Fibroblast of skin of right biceps (primary cell): ENCODE results near the gene PLCB4.
"Not testable (repeated sequence)": the region's sequence is repeated elsewhere in the genome, so short reads cannot be mapped to it uniquely, and the experiment has no call there.

ENCODE experiments used
- DNase-seq: peaks from one replicate; pipeline ENCODE4 v3.0.0-alpha.2; 2013

PLCB4 gene

DNA sequence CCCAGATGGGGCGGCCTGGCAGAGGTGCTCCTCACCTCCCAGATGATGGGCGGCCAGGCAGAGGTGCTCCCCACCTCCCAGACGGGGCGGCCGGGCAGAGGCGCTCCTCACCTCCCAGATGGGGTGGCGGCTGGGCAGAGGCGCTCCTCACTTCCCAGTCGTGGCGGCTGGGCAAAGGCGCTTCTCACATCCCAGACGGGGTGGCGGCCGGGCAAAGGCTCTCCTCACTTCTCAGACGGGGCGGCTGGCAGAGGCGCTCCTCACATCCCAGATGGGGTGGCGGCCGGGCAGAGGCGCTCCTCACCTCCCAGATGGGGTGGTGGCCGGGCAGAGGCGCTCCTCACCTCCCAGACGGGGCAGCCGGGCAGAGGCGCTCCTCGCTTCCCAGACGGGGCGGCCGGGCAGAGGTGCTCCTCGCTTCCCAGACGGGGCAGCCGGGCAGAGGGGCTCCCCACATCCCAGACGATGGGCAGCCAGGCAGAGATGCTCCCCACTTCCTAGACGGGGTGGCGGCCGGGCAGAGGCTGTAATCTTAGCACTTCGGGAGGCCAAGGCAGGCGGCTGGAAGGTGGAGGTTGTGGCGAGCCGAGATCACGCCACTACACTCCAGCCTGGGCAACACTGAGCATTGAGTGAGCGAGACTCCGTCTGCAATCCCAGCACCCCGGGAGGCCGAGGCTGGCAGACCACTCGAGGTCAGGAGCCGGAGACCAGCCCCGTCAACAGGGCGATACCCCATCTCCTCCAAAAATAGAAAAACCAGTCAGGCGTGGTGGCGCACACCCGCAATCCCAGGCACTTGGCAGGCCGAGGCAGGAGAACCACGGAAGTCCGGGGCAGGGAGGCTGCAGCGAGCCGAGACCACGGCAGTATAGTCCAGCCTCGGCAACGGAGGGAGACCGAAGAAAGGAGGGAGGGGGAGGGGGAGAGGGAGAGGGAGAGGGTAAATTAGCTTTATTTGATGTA, 316.7 kb downstream of the PLCB4 start:
- DNase-seq: not testable (repeated sequence)

DNA sequence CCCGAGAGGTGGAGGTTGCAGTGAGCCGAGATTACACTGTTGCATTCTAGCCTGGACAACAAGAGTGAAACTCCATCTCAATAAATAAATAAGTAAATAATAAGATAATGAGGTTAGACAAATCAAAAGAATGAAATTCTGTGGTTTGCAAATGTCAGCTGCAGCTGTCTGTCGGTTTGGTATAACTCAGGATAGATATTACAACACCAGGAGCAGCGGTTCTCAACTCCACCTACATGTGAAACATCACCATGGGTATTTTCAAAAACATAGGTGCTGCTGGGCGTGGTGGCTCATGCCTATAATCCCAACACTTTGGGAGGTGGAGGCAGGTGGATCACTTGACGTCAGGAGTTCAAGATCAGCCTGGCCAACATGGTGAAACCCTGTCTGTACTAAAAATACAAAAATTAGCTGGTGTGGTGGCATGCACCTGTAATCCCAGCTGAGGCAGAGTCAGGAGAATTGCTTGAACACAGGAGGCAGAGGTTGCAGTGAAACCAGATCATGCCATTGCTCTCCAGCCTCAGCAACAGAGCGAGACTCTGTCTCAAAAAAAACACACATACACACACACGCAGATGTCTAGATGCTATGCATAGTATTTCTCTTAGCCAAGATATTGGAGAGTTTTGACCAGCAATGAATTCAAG, 319.4 kb downstream of the PLCB4 start:
- DNase-seq: no peak

DNA sequence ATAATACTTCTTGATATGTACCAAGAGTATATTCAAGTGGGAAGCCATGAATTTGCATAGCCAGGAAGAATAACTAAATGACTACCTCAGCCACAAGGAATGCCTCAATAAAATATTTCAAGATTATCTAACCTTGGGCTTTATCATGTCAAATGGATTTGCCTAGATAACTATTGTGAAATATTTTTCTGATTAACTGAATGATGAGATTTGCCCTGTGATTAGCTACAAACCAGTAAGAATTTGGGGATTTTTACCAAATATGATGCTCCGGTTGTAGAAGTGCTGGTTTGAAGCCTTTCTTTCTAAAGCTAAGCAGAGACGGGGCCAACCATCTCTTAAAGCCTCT, 319.9 kb downstream of the PLCB4 start:
- no peak for DNase-seq

DNA sequence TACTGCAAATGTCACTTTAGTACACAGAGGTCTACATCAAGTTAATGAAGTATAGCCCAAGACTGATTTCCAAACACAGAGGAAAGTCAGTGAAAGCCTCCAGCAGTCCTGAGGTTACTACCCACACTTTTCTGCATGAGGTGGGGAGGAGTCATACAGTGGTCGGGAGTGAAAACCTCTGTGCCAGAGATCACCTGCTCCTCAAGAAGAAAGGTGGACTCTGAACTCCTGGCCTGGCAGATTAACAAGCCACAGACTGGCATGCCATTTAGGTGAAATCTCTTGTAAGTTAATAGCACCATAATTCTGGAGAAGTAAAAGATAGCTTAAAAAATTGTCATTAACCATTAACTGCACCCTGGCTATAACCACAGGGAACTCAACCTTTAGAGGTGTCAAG, 320.5 kb downstream of the PLCB4 start:
- DNase-seq: no peak

DNA sequence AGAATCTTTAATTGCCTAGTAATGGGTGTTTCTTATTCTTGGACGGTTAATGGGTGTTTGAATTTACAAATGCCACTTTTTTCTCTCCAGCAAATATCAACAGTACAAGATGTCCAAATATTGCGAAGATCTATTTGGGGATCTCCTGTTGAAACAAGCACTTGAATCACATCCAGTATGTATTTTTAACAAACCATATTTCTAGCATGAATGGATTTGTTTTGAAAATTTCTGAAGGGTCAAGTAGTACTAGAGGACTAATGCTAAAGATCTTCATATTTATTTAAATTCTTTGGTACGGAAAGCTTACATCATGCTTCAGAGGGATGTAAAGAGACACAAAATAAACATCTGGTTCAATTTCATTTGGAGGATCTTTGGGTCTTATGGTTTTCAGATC, 321.6 kb downstream of the PLCB4 start:
- no peak for DNase-seq

DNA sequence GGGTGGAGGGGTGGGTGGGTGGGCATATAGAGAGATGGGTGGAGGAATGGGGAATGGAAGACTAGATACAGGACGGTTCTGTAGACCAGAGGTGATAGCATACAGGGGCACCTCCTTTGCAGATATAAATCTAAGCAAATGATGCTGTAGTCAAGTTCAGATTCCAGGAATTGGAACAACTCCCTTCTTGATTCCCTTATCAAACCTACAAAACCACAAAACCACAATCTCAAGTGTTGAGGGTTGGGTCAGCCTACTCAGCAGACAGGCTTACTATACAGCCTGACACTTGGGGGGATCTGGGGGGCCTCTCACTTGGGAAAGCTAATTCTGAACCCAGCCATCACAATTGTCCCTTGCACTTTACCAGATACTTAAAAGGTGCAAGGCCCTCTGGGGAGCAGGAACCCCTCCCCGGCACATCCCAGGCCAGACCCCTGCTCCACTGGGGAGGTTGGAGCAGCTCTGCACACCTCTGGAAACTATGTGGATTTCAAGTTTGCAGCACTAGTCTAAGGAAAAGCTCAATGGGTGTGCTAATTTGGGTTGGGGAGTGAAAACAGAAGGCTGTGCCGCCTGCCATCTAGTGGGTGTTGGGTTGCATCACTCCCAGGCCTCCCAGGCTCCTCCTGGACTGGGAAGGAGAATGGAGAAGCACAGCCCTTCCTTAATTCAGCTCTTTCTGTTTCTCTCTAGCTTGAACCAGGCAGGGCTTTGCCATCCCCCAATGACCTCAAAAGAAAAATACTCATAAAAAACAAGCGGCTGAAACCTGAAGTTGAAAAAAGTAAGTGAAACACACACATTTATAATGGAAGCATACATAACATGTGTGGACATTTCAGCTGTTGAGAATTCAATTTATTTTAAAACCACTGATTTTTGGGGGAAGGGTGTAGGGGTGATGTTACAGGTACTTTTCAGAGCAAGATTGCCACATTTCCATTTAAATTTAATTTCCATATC, 324.3 kb downstream of the PLCB4 start:
- peak; percentile 69 for DNase-seq

DNA sequence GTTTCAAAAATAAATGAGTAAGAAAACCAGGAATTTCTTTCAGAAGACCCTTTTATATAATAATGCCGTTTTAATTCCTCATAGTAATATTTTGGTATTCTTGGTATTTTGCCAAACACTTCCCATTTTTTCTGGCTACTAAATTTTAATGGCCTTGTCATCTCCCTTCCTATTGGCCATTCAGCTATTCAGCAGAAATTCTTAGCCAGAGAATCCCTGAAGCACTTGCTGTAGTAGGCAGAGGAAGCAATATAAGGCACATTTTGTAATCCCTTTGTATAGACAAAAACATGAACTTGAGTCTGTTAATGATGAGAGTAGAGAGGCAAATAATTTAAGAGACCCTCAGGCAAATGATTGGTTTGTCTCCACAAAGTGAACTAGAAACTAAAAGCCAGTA, 327.1 kb downstream of the PLCB4 start:
- no peak for DNase-seq

DNA sequence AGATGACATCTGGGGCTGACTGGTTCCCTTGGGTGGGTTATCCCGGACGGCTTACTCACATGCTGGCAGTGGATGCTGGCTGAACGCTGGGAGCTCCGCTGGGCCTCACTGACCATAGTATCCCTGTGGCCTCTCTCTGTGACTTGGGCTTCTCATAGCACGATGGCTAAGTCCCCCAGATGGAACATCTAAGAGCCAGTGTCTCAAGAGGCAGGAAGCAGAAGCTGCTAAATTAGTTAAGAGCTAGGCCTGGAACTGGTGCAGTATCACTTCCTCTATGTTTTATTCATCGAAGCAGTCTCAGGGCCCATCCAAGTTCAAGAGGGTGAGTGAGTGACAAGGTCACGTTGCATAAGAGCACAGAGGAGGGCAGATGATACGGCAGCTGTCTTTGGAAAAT, 329.0 kb downstream of the PLCB4 start:
- no peak for DNase-seq

DNA sequence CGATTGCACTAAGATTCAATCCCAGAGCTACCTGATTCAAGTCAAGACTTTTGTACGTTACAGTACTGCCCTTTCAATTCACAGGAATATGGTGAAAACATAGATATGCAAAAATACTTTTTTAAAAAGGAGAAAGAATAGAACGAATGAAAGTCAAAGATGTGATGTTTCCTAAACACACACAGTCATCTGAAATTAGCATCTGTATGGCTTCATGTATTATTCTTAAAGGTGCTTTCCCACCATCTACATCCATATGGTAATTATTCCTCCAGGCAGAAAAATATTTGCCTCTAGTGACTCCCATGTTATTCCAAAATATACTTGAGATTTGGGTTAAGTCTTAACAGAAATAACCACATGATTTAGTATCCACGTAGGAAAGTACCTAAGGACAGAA, 330.0 kb downstream of the PLCB4 start:
- no peak for DNase-seq

DNA sequence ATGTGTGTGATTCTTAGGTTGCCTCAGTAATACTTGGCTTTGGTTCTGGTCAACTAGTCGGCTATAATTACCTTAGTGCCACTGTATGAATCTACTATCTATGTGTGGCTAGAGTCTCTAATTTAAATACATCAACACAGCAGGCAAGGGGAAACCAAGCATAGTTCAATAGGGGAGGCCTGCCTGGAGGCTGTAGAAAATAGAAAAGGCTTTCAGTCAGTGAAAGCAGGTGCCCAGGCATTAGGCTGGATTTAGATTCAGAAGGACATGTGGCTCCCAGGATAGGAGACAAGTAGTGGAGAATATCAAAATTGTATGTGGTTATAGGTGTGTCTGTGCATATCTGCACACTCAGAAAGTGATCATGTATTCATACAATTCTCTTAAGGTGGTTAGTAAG, 330.4 kb downstream of the PLCB4 start:
- no peak for DNase-seq

DNA sequence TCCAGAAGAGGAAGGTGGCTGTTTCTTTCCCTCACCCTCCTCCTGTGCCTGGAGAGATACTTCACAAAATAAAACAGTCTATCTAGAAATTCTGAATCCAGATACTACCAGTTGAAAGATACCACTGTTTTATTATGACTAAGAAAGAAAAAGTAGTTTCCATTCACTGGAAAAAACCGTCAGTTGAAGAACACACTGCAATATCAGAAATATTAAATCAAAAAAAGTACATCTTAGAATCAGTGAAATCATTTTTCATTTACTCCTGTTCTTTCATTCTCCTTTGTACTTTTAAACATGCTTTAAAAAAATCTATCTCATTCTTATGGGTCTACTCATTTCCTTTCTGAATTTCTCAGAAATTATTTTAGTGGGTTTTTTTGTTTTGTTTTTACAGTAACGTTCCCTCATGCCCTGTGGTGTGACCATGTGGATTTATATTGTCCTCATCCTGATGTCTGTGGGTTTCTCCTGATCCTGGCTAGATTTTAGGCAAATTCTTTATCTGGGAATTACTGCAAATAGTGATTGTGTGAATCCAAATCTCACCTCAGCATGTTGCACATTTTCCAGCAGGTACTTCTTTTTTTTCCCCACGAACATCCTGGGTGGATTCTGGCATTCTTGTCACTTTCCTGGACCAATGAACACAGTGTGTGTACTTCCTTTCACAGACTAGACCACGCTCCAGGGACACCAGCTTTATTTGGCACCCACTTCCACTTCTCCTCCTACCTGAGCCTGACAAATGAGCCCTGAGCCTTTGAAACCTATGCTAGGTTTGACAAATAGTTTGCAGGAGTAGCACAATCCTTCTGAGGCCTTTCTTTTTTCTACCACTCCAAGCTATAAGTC, 331.5 kb downstream of the PLCB4 start:
- DNase-seq: peak; percentile 19

DNA sequence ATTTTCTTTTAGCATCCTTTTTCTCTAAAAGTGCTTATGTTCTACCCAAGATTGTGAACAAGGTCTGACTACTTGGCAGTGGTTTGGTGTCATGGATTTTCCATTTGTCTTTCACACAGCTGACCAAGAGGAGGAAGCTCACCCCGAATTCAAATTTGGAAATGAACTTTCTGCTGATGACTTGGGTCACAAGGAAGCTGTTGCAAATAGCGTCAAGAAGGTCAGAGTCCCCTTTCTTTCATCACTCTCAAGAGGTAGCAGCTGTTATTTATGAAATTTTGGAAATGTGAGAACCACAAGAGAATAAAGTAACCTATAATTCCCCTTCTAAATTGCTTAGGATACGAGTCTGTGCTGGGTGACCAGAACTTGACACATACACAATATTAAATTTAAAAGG, 332.5 kb downstream of the PLCB4 start:
- no peak for DNase-seq

DNA sequence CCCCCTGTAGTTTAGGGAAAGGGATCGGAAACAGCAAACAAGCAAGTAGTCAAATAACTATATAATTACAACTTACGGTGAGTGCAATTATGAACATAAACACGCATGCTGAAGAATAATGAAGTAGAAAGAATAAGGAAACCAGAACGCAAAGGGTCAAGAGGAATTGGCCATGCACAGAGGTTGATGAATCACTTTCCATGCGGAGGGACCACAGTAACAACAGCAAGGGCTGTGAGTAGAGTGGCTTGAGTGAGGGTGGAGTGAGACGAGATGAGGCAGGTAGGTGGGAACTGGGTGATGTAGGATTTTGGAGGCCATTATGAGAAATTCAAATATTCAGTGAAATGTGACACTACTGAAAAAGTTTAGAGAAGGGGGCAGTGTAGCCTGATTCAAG, 333.3 kb downstream of the PLCB4 start:
- DNase-seq: no peak

DNA sequence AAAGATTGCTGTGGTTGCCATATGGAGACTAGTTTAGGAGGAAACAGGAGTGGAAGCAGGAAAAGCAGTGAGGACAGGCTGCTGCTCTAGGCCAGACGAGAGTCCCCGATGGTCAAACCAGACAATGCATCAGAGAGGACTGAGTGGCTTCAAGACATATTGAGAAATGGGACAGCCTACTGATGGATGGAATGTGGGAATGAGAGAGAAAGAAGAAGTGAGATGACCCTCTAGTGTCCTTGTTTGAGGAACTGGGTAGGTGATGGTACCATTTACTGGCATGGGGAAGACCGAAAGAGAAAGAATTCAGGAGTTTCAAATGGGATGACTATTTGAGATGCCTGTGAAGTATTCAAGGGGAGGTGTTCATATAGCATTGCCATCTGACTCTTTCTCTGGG, 333.7 kb downstream of the PLCB4 start:
- no peak for DNase-seq

DNA sequence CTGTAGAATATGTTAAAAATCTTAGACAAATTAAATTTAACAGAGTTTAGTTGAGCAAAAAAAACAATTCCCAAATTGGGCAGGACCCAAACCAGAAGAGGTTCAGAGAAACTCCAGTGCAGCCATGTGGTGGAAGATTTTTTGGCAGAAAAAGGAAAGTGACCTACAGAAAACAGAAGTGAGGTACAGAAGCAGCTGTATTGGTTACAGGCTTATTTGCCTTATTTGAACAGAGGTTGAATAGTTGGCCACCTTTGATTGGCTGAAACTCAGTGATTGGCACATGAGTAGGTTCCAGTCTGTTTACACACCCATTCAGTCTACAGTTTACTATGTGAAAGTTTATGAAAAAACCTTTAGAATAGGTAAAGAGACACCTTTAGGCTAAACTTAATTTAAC, 334.6 kb downstream of the PLCB4 start:
- DNase-seq: no peak

DNA sequence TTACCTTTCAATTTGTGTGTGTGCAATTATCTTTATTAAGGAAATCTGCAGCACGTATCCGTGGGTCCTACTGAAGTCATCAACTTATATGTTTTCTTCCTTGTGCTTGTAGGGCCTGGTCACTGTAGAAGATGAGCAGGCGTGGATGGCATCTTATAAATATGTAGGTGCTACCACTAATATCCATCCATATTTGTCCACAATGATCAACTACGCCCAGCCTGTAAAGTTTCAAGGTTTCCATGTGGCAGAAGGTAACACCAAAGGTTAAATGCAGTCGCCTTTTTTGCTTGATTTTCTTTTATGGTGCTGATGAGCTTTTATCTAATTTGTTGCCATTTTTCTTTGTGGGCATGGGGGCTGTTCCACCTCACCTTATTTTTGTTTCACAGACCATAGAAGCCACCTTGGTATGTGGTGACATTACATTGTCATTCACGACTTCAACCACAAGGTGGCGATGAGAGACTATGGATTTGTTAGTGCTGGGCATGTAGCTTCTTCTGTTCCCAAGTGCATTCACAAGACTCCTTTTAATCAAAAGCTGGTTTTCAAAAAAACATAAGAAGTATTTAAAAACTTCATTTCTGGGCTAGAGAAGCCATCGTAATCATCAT, 339.0 kb downstream of the PLCB4 start:
- peak; percentile 72 for DNase-seq

DNA sequence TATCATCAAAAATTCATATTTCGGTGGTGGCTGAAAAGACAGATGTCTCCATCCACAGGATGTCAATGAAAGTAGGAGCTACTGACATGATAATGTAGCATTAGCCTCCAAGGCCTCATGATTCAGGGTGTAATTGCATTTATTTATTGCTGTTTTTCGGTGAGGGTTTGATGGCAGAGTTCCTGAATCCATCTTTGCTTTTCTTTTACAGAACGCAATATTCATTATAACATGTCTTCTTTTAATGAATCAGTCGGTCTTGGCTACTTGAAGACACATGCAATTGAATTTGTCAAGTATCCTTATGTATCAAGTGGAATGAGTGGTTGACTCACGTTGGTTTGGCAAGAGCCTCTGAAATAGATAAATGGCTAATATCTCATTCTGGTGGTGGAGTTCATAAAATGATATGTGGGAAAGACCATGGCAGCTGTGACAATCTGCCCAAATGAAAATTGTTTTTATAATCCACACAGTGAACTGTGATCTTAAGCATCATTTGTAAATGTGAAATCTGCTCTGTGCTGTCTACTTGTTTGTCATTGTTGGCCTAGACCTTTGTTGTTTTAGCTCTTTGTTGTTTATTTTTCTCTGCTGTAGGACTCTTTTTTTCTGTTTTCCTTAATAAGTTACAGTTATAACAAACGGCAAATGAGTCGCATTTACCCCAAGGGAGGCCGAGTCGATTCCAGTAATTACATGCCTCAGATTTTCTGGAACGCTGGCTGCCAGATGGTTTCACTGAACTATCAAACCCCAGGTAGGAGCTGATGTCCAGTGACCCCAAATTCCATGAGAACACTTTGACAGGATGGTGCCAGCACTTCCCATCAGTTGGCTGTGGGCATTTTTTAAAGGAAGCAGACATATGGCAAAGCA, 339.8 kb downstream of the PLCB4 start:
- DNase-seq: peak; percentile 86

DNA sequence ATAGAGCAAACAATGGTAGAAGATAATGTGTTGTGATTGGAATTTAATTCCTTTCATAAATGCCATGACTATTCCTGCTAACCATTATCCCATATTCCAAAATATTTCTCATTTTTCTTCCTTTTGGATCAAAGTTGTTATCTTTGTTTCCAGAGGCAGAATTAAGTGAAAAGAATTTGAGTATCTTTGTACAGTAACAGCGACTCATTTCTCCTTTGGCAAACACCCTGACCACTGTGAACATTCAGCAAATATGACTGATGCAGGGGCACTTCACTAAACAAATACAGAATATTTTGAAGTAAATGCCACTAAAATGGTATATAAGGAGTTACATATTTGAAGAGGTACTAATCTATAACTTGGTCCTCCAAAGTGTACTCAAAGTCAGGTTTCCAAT, 340.5 kb downstream of the PLCB4 start:
- peak; percentile 86 for DNase-seq

DNA sequence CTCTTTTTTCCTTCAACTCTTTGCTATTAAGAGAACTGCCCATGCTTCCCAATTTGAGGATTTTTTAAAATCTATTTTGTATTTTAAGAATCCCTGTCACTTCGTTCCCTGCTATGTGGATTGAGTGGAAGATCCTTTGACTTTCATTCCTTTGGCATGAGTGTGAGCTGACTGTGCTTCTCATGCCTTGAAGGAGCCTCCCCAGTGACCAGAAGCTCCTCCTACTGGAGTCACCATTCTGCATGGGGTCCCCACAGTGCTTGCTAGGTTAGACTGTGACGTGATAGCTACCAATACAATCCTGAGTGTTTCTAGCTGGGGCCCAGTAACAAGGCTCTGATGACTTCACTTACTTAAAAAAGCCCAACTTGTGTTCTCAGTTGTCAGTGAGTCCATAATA, 341.1 kb downstream of the PLCB4 start:
- DNase-seq: peak; percentile 93

DNA sequence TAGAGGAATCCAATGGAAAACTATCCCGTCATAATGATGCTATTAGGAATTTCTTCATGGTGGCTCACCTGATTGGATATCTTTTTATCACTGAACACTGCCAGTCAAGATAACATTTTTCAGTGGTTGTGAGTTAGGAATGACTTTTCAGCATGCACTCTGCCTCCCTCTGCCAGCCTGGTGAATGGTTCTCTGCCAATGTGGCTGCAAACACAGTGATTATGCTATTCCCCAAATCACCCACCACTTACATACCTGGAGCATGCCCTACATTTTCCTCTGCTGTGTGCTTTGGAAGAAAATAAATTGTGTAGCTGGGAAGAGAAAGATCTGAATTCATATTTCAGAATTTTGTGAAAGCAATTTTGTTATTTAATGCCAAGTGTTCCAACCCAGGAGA, 342.9 kb downstream of the PLCB4 start:
- no peak for DNase-seq

DNA sequence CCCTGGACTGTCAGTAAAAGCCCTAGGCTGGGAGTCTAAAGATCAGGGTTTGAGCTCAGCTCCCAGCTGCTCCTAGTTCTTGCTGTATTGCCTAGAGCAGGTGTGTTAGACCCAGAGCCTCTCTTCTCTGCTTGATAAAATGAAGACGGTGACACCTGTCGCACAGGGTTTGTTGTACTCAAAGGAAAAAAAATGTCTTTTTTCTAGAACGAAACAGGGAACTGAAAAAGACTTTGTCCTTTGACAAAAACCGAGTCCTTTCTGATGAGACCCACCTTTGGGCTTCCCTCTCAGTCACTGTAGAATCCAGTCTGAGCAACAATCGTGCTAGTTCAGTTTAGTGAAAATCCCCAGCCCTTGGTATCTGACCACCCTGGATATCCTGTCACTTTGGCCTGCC, 343.4 kb downstream of the PLCB4 start:
- no peak for DNase-seq
